K562 (cell line): Measurements from ENCODE around the gene NFIB.

Source experiments
- CREBBP ChIP-seq: IDR thresholded peaks from one replicate; pipeline ENCODE4 v1.6.1; 2012; ENCODE audit warnings: low read depth, mild to moderate bottlenecking, control low read depth, inconsistent platforms, low read length
- CTCF ChIP-seq, 3 experiments: IDR thresholded peaks in 2 of 3; conservative IDR thresholded peaks in 1 of 3; 2 replicates each; pipeline ENCODE4 v1.5.1; 2011 to 2012; ENCODE audit warnings: low read length in 3 of 3, mild to moderate bottlenecking in 3 of 3, control low read depth in 2 of 3, improper control_type of control experiment in 1 of 3, inconsistent platforms in 1 of 3, low read depth in 1 of 3, mixed read lengths in 1 of 3, moderate library complexity in 1 of 3; ENCODE audit not compliant: insufficient read depth in 2 of 3
- EGR1 ChIP-seq: fragments of 450-650 bp; conservative IDR thresholded peaks from 2 replicates; pipeline ENCODE4 v1.6.1; 2017; ENCODE audit warnings: mild to moderate bottlenecking
- ELK1 ChIP-seq: sonication (generic); formaldehyde crosslinking; IDR thresholded peaks from 2 replicates; pipeline ENCODE4 v1.8.1; 2022; ENCODE audit warnings: missing genetic modification reagents
- EZH2 ChIP-seq: IDR thresholded peaks from 2 replicates; pipeline ENCODE4 v1.6.1; 2012; ENCODE audit warnings: low read depth, mild to moderate bottlenecking, inconsistent platforms, low read length, borderline replicate concordance
- FOSL1 ChIP-seq: fragments of 200-800 bp; sonication (Bioruptor generic); conservative IDR thresholded peaks from 2 replicates; pipeline ENCODE4 v1.6.1; 2016; ENCODE audit warnings: missing genetic modification characterization, missing compliant biosample characterization
- HNRNPL ChIP-seq: fragments of 200-400 bp; formaldehyde crosslinking; IDR thresholded peaks from 2 replicates; pipeline ENCODE4 v1.6.1; 2017; ENCODE audit warnings: low read depth, mild to moderate bottlenecking, low read length
- MXI1 ChIP-seq: IDR thresholded peaks from 2 replicates; pipeline ENCODE4 v1.6.1; 2011; ENCODE audit warnings: low read depth, mild to moderate bottlenecking, improper control_type of control experiment, low read length
- PPARD ChIP-seq: fragments of 250-450 bp; sonication (Bioruptor Pico); IDR thresholded peaks from 2 replicates; pipeline ENCODE4 v1.8.0; 2022; ENCODE audit warnings: inconsistent platforms, mild to moderate bottlenecking, moderate library complexity

GRCh38 chr9:14158916-14159315 lies 155.0 kb downstream of the NFIB start:
- no peak for TF ChIP-seq EGR1
- no peak for TF ChIP-seq CREBBP
- no peak for TF ChIP-seq CTCF (IDR thresholded peaks at IDR 0.05 in 2 of 3, conservative IDR thresholded peaks at IDR 0.05 in 1 of 3; ENCODE audit: insufficient read depth in 2 of 3, low read depth in 1 of 3, low read length in 3 of 3)
- TF ChIP-seq ELK1 (CRISPR knock-in tag): no peak
- no peak for TF ChIP-seq FOSL1
- TF ChIP-seq HNRNPL: no peak
- no peak for TF ChIP-seq MXI1
- TF ChIP-seq PPARD (CRISPR knock-in tag): no peak
- no peak for TF ChIP-seq EZH2
